Kidney (tissue), 14 donors: ENCODE data around the gene MIPEP. TPM values are rescaled to one million over a fixed set of nuclear protein-coding genes. Genes with fewer than 3 reads are reported as not detected.

Experiments
- DNase-seq, 5 donors: peaks; one replicate each; pipeline ENCODE4 v3.0.0-alpha.2; 2013 to 2020
- FAIRE-seq: peaks from 2 replicates; lab custom pipeline; 2012; peaks lifted over from hg19 to GRCh38; lab: Jason Lieb, UNC
- H3K27ac ChIP-seq, 2 donors: one replicate each; pipeline ENCODE4 v1.7.0; 2013; ENCODE audit warnings: low read depth in 2 of 2, low read length in 2 of 2, inconsistent platforms in 1 of 2
- H3K27me3 ChIP-seq: one replicate; pipeline ENCODE4 v1.7.1; 2013; ENCODE audit warnings: low read length, inconsistent platforms; ENCODE audit not compliant: control insufficient read depth, insufficient read depth
- H3K36me3 ChIP-seq, 3 donors: one replicate each; pipeline versions ENCODE4 v1.7.0 to v1.7.1; 2013; ENCODE audit warnings: low read length in 3 of 3, control low read depth in 1 of 3, inconsistent platforms in 1 of 3; ENCODE audit not compliant: insufficient read depth in 3 of 3, control insufficient read depth in 2 of 3
- H3K4me1 ChIP-seq, 3 donors: one replicate each; pipeline versions ENCODE4 v1.7.0 to v1.7.1; 2013; ENCODE audit warnings: low read length in 3 of 3, inconsistent platforms in 1 of 3, low read depth in 1 of 3; ENCODE audit not compliant: control insufficient read depth in 2 of 3, insufficient read depth in 2 of 3
- H3K4me3 ChIP-seq, 3 donors: one replicate each; pipeline versions ENCODE4 v1.7.0 to v1.8.1; 2013; ENCODE audit warnings: low read length in 3 of 3, control low read depth in 1 of 3, inconsistent platforms in 1 of 3
- H3K9ac ChIP-seq, 3 donors: one replicate each; pipeline versions ENCODE4 v1.7.0 to v1.7.1; 2013; ENCODE audit warnings: low read length in 3 of 3, control low read depth in 1 of 3, inconsistent platforms in 1 of 3
- H3K9me3 ChIP-seq, 3 donors: one replicate each; pipeline versions ENCODE4 v1.7.0 to v1.7.1; 2013; ENCODE audit warnings: low read length in 3 of 3, control low read depth in 1 of 3, inconsistent platforms in 1 of 3; ENCODE audit not compliant: control insufficient read depth in 2 of 3, insufficient read depth in 1 of 3
- CTCF ChIP-seq: IDR thresholded peaks from 3 replicates; pipeline ENCODE4 v1.5.1; 2012; ENCODE audit warnings: mild to moderate bottlenecking, moderate library complexity, borderline replicate concordance; ENCODE audit not compliant: insufficient read depth; ENCODE audit errors: extremely low read depth
- intact Hi-C: fragments of 100-400 bp; cut with DNase I; formaldehyde crosslinking; loops from one replicate; pipeline ENCODE4 v1.11.1; 2022
- polyA plus RNA-seq: library from polyadenylated mRNA; stranded (reverse); fragments of 350-450 nt; fragmentation: Illumina TruSeq; extraction: RNeasy Lipid Tissue Mini Kit (QIAGEN cat#74804); gene quantifications from one replicate; pipeline ENCODE4 v1.2.3, GENCODE V29; 2014; ENCODE audit warnings: low read depth, low replicate concordance; ENCODE audit not compliant: insufficient read depth
- total RNA-seq: library from RNA; stranded (reverse); fragmentation: NEBNext Ultra II Directional; extraction: Animal tissue kit (Norgen Biotek cat#: 25700); gene quantifications from one replicate; pipeline ENCODE4 v1.2.1, GENCODE V29; 2021
- donor health status: control.
- donor health status: control.
- donor health status: control.
- donor health status: control.
- donor health status: control.
- donor health status: DM: yes; HTN: yes; CAD: no.
- donor health status: Normal renal cell carcinoma (clear cell type).

The MIPEP gene
- total and polyA plus RNA-seq, 2 donors from 2014 or later = 29.1 to 46.8 TPM

GRCh38 chr13:23833733-23834611 is 55.2 kb downstream of the MIPEP start:
- Histone ChIP-seq H3K27ac (no peak overlapping the region), H3K27me3 (no peaks in the 10 kb centered on the region), H3K36me3 (peaks cover 0 to 7% (median 4%) of the 10 kb centered on the region in 3 donors), H3K4me3 (no peak overlapping the region), H3K9me3 (no peaks in the 10 kb centered on the region), H3K9ac (no peak overlapping the region), H3K4me1 (no peaks in the 10 kb centered on the region)
- FAIRE-seq (no peak), DNase-seq (no peak)
- intact Hi-C loops = no loop called here
- TF ChIP-seq CTCF = no peak

GRCh38 chr13:23828866-23829265 is 60.3 kb downstream of the MIPEP start:
- intact Hi-C loops = no loop called here

GRCh38 chr13:23828086-23828485 is 61.1 kb downstream of the MIPEP start:
- Histone ChIP-seq H3K36me3 (peaks cover 0 to 2% (median 0%) of the 10 kb centered on the region in 3 donors), H3K4me3 (no peak overlapping the region), H3K27ac (no peak overlapping the region), H3K4me1 (no peaks in the 10 kb centered on the region), H3K27me3 (no peaks in the 10 kb centered on the region), H3K9ac (no peak overlapping the region), H3K9me3 (no peaks in the 10 kb centered on the region)
- DNase-seq (no peak), FAIRE-seq (no peak)
- no peak for TF ChIP-seq CTCF
- intact Hi-C loops = no loop called here

More at GRCh38 chr13:23828866-23829265, 60.3 kb downstream of the MIPEP start:
- Histone ChIP-seq H3K4me1 (no peaks in the 10 kb centered on the region), H3K27me3 (no peaks in the 10 kb centered on the region), H3K4me3 (no peak overlapping the region), H3K36me3 (no peaks in the 10 kb centered on the region), H3K9ac (no peak overlapping the region), H3K9me3 (no peaks in the 10 kb centered on the region), H3K27ac (no peak overlapping the region)
- DNase-seq = no peak
- no peak for FAIRE-seq
- no peak for TF ChIP-seq CTCF
